Coronary artery (tissue), 2 donors: ENCODE data around the gene CERS6.

Experiments
- DNase-seq: peaks from one replicate; pipeline ENCODE4 v3.0.0-alpha.2; 2017; ENCODE audit warnings: low spot score
- H3K27ac ChIP-seq, 2 donors: fragments of 200-600 bp; sonication (generic); one replicate each; pipeline ENCODE4 v1.5.1; 2016 to 2019
- H3K4me3 ChIP-seq: fragments of 200-600 bp; sonication (generic); 2 replicates; pipeline ENCODE4 v1.5.1; 2016; ENCODE audit warnings: mild to moderate bottlenecking, moderate library complexity
- CTCF ChIP-seq: fragments of 200-600 bp; sonication (generic); IDR thresholded peaks from one replicate; pipeline ENCODE4 v1.5.1; 2019; ENCODE audit warnings: antibody characterized with exemption

CERS6 gene

GRCh38 chr2:168461178-168461941, 5.3 kb downstream of the CERS6 start:
- Histone ChIP-seq H3K27ac (no peak overlapping the region), H3K4me3 (no peak overlapping the region)
- TF ChIP-seq CTCF: no peak
- DNase-seq: no peak

DNA sequence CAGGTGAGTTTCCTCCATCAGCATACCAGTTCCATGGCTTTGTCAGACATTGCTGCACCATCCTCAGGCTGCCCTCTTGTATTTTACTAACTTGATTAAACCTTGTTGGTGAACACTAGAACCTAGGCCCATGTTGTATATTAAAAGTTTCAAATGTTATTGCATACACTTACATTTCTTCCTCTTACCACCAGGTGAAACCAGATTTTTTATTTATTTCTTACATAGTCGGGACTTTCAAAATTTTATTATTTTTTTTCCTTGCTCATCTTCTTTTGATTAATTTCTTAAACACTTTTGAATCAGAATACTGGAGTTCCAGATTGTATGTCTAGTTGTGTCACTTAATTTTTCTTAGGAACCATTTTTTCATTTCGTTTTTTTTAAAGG, 5.9 kb downstream of the CERS6 start:
- TF ChIP-seq CTCF: no peak

DNA sequence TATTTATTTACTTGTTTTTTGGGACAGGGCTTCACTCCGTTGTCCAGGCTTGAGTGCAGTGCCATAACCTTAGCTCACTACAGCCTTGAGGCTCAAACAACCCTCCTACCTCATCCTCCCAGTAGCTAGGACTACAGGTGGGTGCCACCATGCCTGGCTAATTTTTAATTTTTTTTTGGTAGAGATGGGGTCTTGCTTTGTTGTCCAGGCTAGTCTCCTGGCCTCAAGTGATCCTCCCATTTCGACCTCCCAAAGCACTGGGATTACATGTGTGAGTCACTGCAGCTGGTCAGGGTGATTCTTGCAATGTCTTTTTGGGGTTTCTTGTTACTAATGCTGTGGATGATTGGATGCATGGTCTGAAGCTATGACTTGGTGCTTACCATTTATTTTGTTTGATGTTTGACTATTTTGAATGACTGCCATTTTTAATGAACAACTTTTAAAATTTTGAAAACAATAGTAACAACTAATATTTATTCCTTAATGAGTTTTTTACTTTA, 6.5 kb downstream of the CERS6 start:
- no peak for DNase-seq
- Histone ChIP-seq H3K4me3 (no peak overlapping the region), H3K27ac (no peak overlapping the region)
- TF ChIP-seq CTCF: no peak

More for the DNA sequence above, 5.9 kb downstream of the CERS6 start:
- DNase-seq: no peak
- H3K4me3 ChIP-seq: no peak overlapping the region
- no peak overlapping the region for H3K27ac ChIP-seq

GRCh38 chr2:168465594-168465993, 9.5 kb downstream of the CERS6 start:
- no peak overlapping the region for H3K4me3 ChIP-seq
- DNase-seq: no peak
- no peak for TF ChIP-seq CTCF
- H3K27ac ChIP-seq: no peak overlapping the region

GRCh38 chr2:168466190-168466737, 10.2 kb downstream of the CERS6 start:
- no peak overlapping the region for H3K27ac ChIP-seq
- H3K4me3 ChIP-seq: no peak overlapping the region
- TF ChIP-seq CTCF: no peak
- no peak for DNase-seq

GRCh38 chr2:168466834-168467565, 10.9 kb downstream of the CERS6 start:
- DNase-seq: no peak
- Histone ChIP-seq H3K4me3 (no peak overlapping the region), H3K27ac (no peak overlapping the region)
- no peak for TF ChIP-seq CTCF
